HFFc6 (cell line): ENCODE measurements around the gene SCTR. TPM values are rescaled to one million over a fixed set of nuclear protein-coding genes. Genes with fewer than 3 reads are reported as not detected.
A peak's percentile ranks its signal among the peaks of the same experiment; 100 is the strongest.

Experiments
- DNase-seq: peaks from one replicate; pipeline ENCODE4 v3.0.0-alpha.2; 2018
- H3K27ac Mint-ChIP-seq: 2 replicates; pipeline ENCODE4 v1.8.0; 2020; ENCODE audit warnings: mild to moderate bottlenecking, mixed read lengths
- H3K27me3 Mint-ChIP-seq: 2 replicates; pipeline ENCODE4 v1.8.0; 2021; ENCODE audit warnings: mild to moderate bottlenecking, moderate library complexity, mixed read lengths; ENCODE audit not compliant: insufficient read depth
- H3K36me3 Mint-ChIP-seq: 2 replicates; pipeline ENCODE4 v1.8.0; 2021; ENCODE audit warnings: low read depth, mixed read lengths
- H3K4me1 Mint-ChIP-seq: 2 replicates; pipeline ENCODE4 v1.8.0; 2020; ENCODE audit warnings: low read depth, mixed read lengths
- H3K4me3 Mint-ChIP-seq: 2 replicates; pipeline ENCODE4 v1.8.0; 2020; ENCODE audit warnings: mild to moderate bottlenecking, moderate library complexity, mixed read lengths
- H3K9me3 Mint-ChIP-seq: 2 replicates; pipeline ENCODE4 v1.8.0; 2020; ENCODE audit warnings: mild to moderate bottlenecking, mixed read lengths
- total RNA-seq, 6 experiments: library from RNA; stranded (reverse); fragmentation: NEBNext Ultra II Directional; extraction: Animal tissue kit (Norgen Biotek cat#: 25700); gene quantifications; 2 replicates in 1 of 6; 3 replicates in 5 of 6; pipeline ENCODE4 v1.2.3, GENCODE V29; 2021
- TF ChIP-seq, protein P1 (sequence below): fragments of 200-600 bp; sonication (generic); IDR thresholded peaks from 2 replicates; pipeline ENCODE4 v1.5.0; 2021; ENCODE audit warnings: antibody characterized with exemption, mild to moderate bottlenecking

Gene SCTR
- total RNA-seq, 6 experiments from 2014 or later: not detected

DNA sequence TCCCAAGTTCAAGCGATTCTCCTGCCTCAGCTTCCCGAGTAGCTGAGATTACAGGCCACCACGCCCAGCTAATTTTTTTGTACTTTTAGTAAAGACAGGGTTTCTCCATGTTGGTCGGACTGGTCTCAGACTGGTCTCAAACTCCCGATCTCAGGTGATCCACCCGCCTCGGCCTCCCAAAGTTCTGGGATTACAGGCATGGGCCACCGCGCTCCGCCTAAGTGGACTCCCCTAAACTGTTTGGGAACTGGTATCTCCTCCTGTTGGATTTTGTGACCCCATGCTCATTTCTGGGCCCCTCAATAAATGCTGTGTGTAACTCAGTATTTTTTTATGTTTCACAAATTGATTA, 5.2 kb downstream of the SCTR start:
- no peaks in the 10 kb centered on the region for H3K9me3 Mint-ChIP-seq
- no peak overlapping the region for H3K27ac Mint-ChIP-seq
- H3K4me3 Mint-ChIP-seq: no peak overlapping the region
- H3K36me3 Mint-ChIP-seq: no peaks in the 10 kb centered on the region
- DNase-seq: no peak
- H3K27me3 Mint-ChIP-seq: peaks cover 16% of the 10 kb centered on the region
- H3K4me1 Mint-ChIP-seq: no peaks in the 10 kb centered on the region
- TF ChIP-seq, protein P1, sequence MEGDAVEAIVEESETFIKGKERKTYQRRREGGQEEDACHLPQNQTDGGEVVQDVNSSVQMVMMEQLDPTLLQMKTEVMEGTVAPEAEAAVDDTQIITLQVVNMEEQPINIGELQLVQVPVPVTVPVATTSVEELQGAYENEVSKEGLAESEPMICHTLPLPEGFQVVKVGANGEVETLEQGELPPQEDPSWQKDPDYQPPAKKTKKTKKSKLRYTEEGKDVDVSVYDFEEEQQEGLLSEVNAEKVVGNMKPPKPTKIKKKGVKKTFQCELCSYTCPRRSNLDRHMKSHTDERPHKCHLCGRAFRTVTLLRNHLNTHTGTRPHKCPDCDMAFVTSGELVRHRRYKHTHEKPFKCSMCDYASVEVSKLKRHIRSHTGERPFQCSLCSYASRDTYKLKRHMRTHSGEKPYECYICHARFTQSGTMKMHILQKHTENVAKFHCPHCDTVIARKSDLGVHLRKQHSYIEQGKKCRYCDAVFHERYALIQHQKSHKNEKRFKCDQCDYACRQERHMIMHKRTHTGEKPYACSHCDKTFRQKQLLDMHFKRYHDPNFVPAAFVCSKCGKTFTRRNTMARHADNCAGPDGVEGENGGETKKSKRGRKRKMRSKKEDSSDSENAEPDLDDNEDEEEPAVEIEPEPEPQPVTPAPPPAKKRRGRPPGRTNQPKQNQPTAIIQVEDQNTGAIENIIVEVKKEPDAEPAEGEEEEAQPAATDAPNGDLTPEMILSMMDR: no peak

DNA sequence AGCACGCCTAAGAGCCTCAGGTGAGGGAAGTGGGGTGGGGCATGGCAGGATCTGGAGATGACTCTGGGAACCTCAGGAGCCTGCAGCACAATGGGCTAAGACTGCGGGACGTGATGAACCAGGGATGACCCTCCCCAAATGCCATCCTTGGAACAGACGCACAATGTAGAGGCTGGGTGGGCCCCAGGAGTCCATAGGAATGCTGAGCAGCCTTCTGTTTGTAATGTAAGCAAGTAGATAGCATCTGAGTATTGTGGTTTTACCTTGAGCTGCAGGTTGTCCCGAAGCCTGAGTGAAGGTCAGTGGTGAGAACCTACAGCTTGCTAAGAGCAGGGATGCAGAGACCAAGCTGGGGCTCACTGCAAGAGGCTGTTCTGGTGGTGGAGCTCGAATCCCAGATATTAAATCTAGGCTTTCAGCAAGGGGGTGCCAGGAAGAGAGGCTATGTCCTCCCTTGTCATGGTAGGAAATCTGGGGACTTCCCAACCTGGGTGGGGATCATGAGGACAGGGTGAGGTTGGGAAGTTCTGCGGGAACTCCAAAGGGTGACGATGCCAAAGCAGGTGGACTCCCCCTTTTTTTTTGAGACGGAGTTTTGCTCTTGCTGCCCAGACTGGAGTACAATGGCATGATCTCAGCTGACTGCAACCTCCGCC, 5.8 kb downstream of the SCTR start:
- Mint-ChIP-seq H3K4me3 (no peak overlapping the region), H3K36me3 (no peaks in the 10 kb centered on the region), H3K27ac (no peak overlapping the region), H3K27me3 (peaks cover 13% of the 10 kb centered on the region), H3K9me3 (no peaks in the 10 kb centered on the region), H3K4me1 (no peaks in the 10 kb centered on the region)
- DNase-seq: no peak
- TF ChIP-seq, protein P1: no peak

DNA sequence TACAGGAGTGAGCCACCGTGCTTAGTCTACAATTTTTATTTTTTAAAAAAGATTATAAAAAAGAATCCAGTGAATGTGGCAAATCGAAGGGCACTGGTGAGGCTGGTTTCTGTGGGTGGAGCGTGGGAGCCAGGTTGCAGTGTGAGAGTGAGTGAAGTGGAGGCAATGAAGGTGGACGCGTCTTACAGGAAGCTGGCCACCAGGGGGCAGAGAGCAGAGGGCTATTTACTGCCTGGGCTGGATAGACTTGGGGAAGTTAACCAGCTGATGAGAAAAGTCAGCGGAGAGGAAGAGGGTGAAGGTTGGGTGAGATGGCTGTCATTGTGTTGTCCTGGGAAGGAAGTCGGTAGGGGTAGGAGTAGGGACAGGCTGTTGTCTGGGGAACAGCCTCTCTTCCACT, 6.8 kb downstream of the SCTR start:
- Mint-ChIP-seq H3K4me1 (no peaks in the 10 kb centered on the region), H3K27ac (no peak overlapping the region), H3K27me3 (peaks cover 5% of the 10 kb centered on the region), H3K36me3 (no peaks in the 10 kb centered on the region), H3K4me3 (no peak overlapping the region), H3K9me3 (no peaks in the 10 kb centered on the region)
- peak; percentile 19 for DNase-seq
- TF ChIP-seq, protein P1: peak; percentile 82

- TF ChIP-seq, protein P1: no peak
- Mint-ChIP-seq H3K4me3 (no peak overlapping the region), H3K9me3 (no peaks in the 10 kb centered on the region), H3K36me3 (no peaks in the 10 kb centered on the region), H3K27me3 (peaks cover 4% of the 10 kb centered on the region), H3K27ac (no peak overlapping the region), H3K4me1 (no peaks in the 10 kb centered on the region)
- DNase-seq: no peak
These were observed 8.2 kb downstream of the SCTR start for GRCh38 chr2:119516121-119516520.

DNA sequence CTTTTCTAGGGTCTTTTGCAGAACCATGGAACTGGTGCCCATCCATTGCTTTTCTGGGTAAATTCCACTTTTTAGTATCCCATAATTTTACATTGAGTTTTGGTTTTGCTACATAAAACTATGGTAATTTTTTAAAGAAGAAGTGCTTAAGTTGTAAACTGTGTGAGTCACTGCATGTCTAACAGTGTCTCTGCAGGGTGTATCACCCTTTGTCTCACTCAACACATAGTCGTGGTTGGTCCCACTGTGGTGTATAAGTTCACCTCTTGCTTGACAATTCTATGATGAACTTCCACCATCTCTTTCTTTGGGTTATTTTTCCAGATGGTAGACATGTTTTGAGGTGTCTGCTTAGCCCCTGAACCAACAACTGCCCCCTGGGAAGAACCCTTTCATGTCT, 10.5 kb downstream of the SCTR start:
- TF ChIP-seq, protein P1: no peak
- H3K27ac Mint-ChIP-seq: no peak overlapping the region
- no peaks in the 10 kb centered on the region for H3K36me3 Mint-ChIP-seq
- no peak overlapping the region for H3K4me3 Mint-ChIP-seq
- no peak for DNase-seq
- H3K9me3 Mint-ChIP-seq: no peaks in the 10 kb centered on the region
- no peaks in the 10 kb centered on the region for H3K4me1 Mint-ChIP-seq
- peaks cover 7% of the 10 kb centered on the region for H3K27me3 Mint-ChIP-seq

GRCh38 chr2:119512946-119513345, 11.3 kb downstream of the SCTR start:
- TF ChIP-seq, protein P1: no peak
- Mint-ChIP-seq H3K4me3 (no peak overlapping the region), H3K4me1 (no peaks in the 10 kb centered on the region), H3K27ac (no peak overlapping the region), H3K36me3 (no peaks in the 10 kb centered on the region), H3K27me3 (peaks cover 8% of the 10 kb centered on the region), H3K9me3 (no peaks in the 10 kb centered on the region)
- no peak for DNase-seq
